OCI-M1 (cell line): ENCODE results near the gene MACROD2.

ENCODE experiments used
- DNase-seq: peaks from one replicate; lab custom pipeline; 2025; lab: John Stamatoyannopoulos, UW

Gene MACROD2

GRCh38 chr20:14470231-14470899 lies 475.0 kb downstream of the MACROD2 start:
- no peak for DNase-seq

GRCh38 chr20:14470977-14471661 lies 475.8 kb downstream of the MACROD2 start:
- no peak for DNase-seq

DNA sequence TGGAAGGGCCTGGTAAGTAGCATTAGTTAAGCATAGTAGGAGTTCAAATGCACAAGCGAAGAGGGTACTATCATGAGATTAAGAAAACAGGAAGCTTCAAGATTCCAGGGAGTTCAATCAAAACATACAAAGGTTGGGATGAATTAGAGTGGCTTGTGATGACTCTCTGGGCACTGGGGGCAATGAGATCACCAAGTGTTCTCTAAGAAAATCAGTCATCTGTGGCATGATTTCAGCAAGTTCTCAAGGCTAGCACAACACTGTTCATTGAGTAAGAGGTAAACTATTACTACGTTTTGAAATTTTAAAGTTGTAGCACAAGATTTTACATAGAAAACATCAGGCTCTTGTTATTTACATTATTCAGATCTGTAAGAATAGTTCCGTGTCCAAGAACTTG lies 481.8 kb downstream of the MACROD2 start:
- DNase-seq: no peak

GRCh38 chr20:14478126-14478525 lies 482.8 kb downstream of the MACROD2 start:
- DNase-seq: no peak

GRCh38 chr20:14481863-14482262 lies 486.5 kb downstream of the MACROD2 start:
- no peak for DNase-seq

GRCh38 chr20:14488212-14488611 lies 492.9 kb downstream of the MACROD2 start:
- DNase-seq: no peak

DNA sequence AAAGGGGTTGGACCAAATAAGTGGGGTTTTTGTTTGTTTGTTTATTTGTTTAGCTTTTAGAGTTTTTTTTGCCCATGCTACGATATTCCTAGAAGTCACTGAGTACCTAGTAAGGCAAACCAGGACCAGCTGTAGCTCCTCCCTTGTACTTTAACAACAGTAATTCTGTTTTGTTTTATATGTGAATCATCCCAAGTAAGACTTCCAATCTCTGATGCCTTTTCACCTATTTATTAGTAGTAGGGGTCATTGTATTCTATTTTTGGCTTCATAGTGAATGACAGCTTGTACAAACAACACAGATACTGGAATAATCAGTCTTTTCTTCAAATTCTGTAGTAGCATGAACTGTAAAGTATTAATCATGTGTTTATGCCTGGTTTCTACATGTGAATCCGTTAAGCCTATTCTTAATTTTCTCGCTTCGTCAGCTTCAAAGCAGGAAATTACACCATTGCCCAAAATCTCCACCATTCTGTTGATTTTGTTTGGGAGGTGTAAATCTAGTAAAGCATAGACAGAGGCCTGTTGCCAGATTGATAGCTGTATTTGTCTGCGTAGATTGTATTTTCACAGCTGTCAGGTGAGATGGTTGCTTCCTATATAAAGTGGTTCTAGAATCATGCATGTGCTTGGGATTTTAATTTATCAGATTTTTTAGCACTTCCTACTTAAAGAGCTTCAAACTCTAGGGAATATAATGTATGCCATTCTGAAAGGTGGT lies 493.6 kb downstream of the MACROD2 start:
- no peak for DNase-seq

DNA sequence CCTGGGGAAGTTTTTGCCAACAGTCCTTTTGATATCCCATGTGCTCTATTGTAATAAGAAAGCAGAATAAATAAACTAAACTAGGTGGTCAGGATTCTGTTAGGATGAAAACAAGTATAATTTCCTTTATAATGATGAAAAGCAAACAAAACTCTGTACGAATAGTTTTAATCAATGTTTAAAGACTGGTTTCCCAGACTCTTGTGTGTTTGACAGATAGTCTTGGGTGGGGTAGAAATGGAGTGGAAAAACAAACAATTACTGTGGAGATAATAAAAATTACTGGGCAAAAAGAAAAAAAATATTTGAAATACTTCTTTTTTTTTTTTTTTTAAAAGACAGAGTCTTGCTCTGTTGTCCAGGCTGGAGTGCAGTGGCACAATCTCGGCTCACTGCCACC lies 494.2 kb downstream of the MACROD2 start:
- no peak for DNase-seq

DNA sequence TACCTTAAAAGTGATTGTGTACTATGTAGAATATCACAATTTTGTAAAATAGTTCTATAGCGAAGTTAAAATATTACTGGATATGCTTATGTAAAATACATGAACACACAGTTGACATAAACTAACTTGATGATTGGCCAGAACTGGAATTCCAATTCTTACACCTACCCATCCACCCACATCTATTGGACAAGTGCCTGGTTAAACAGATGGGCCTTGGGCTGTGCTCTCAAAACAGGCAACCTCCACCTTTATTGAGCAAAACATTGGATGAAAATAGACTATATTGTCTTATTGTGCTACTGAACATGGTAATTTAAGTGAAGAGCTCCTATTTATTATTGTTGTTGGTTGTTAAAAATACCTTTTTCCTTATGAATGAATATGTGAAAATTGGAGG lies 496.1 kb downstream of the MACROD2 start:
- DNase-seq: no peak

DNA sequence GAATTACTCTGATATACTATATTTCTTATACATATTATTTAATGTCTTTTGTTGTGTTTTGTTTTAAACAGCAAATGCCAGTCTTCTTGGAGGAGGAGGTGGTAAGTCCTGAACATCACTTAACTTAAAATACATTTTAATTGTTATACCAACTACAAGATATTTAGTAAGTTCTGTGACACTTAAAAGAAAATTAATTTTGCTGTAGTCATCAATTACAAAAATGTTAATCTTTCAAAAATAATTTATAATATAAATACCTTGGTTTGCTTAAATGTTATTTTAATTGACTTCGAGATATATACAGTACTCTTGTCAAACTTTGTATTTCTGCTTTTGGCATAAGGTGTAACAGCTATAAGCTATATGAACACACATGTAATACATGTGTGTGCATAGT lies 498.1 kb downstream of the MACROD2 start:
- no peak for DNase-seq

DNA sequence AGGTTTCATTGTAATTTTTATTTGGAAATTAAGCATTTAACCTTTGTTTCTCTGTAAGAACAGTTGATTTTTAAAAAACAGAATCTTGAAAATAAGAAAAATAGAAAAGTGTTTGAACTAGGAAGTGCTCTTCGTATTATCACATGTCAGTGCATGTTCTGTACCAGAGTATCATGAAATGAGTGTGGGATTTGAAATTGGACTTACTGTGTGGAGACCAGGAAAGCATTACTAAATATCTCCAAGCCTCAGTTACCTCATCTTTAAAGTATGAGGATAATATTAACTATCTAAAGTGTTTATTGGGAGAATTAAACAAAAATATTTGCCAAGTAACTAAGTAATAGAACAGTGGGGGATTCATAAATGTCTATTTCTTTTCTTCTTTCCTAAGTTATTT lies 499.0 kb downstream of the MACROD2 start:
- no peak for DNase-seq

DNA sequence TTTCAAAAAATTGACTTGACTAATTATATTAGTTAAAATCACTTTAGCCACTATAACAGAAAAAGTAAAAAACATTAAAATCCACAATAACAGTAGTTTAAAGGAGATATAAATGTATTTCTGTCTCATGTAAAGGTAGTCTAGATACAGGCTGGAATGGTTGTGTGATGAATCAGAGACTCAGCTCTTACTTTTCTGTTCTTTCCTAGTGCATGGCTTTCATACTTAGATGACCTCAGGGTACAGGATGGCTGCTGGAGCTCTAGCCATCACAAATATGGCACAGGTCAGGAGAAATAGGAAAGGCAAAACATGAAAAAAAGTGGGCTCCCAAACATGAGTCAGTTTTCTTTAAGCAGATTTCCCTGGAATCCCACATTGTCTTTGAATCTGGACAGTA lies 499.8 kb downstream of the MACROD2 start:
- DNase-seq: no peak

DNA sequence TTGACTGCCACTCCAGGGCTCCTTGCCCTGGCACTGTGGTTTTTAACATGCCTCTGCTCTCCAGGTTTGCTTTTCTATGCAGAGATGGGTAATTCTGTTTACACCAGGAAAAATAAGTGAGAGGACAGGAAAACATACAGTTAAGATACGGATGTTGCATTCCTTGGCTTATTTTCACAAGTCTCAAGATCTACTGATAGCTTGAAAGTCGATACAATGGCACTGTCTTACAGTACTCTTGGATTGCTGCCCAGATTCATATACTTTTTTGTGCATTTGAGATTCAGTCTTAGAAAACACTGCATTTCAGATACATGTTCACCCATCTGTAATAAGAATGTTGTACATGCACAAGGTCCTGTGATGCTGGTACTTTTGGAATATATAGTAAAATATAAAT lies 501.7 kb downstream of the MACROD2 start:
- DNase-seq: no peak

- no peak for DNase-seq
Measured at GRCh38 chr20:14498772-14499171, 503.5 kb downstream of the MACROD2 start.

DNA sequence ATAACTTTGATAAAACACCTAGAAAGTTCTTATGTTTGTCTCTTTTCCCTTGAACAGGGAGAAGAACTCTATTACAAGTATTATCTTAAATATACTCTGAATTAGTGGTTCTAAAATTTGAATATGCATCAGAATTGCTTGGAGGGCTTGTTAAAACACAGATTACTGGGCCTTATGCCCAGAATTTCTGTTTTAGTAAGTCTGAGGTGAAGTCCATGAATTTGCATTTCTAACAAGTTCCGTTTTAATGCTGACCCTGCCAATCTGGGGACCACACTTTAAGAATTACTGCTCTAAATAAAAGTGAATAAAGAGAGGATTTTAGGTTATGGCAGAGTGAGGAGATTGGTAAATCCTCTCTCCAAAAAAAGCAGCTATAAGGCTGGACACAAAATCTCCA lies 510.2 kb downstream of the MACROD2 start:
- DNase-seq: no peak

DNA sequence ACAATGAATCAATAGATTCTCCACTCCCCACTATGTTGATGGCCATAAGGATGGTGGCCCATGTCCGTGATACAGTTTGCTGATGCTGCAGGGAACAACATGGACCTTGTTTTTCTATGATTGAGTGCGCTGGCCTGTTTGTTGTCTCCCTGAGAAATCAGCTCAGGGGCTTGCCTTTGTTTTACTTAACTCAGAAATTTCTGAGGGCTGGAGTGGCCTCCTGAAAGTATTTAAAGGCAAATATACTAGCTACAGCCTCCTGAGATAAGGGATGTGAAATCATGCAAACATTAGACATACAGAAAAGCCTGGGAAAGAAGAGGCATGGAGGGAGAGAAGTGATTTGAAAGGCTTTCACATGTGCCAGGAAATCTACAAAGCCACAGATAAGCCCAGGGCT lies 512.4 kb downstream of the MACROD2 start:
- no peak for DNase-seq

DNA sequence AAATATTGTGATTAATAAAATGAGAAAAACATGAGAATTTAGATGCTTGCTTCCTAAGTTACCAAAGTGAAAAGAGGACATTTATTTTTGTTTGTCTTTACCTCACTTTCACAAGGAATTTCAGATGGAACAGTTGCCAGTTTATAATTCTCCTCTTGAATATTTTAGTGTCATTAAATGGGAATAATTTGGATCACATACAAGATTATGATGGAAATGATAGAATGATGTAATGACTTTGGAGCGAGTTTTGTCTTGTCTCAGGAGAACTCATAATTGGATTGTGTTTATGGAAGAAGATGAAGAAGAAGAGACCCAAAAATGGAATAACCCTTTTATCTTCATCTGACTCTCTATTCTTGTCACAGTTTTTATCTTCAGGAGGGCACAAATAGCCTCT lies 515.0 kb downstream of the MACROD2 start:
- no peak for DNase-seq

GRCh38 chr20:14512839-14513238 lies 517.5 kb downstream of the MACROD2 start:
- no peak for DNase-seq

DNA sequence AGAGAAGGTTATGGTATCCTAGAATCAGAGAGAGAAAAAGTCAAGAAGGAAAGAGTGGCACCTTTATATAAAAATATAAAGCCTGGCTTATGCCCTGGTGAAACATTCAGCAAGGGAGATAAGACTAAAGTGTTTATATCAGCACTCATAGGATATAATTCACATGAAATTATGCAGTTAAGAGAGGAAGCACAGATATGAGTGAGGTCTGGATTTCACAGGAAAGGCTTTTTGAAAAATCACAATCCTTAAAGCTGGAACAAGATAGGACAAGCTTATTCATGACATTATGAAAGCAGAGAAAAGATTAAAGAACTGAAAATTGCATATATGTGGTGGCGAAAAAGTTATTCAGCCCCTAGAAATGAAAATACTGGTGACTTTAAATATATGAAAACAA lies 523.3 kb downstream of the MACROD2 start:
- DNase-seq: no peak

GRCh38 chr20:14521016-14521415 lies 525.7 kb downstream of the MACROD2 start:
- no peak for DNase-seq

DNA sequence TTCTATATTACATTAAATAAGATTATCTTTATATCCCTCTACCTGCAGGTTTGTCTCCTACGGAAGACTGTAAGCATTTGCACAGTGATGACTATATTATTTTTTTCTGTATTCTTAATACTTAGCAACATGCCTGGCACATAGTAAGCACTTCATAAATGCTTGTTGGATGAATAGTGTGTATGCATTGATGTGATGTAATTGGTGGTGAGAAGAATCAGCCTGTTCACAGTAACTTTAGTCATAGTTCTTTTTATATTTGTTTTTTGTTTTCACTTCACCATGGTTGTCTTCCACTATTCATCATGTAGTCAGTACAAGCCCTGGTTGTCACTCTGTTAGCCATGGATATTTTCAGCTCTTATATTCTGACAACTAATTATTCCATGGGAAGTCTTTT lies 526.1 kb downstream of the MACROD2 start:
- DNase-seq: no peak

DNA sequence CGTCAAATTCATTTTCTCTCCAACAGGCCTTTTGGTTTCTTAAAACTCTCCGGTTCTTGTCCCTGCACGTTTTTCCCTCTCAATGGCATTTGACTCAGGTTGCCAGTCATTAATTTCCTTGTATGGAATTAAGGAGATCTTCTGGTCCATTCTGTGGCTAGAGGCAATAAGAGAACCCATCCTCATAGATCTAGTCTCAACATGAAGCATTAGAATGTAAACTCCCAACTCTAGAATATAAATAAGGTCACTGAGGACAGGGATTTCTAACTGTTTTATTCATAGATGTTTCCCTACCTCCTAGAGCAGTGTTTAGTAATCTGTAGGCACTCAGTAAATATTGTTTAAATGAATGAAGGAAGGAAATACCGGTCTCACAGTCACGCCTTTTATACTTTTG lies 527.3 kb downstream of the MACROD2 start:
- no peak for DNase-seq

- DNase-seq: no peak
Measured at GRCh38 chr20:14523090-14523489, 527.8 kb downstream of the MACROD2 start.
